ENCODE results near the gene STK25.
"Not testable (repeated sequence)": the region's sequence is repeated elsewhere in the genome, so short reads cannot be mapped to it uniquely, and the experiment has no call there.

Gene STK25

DNA sequence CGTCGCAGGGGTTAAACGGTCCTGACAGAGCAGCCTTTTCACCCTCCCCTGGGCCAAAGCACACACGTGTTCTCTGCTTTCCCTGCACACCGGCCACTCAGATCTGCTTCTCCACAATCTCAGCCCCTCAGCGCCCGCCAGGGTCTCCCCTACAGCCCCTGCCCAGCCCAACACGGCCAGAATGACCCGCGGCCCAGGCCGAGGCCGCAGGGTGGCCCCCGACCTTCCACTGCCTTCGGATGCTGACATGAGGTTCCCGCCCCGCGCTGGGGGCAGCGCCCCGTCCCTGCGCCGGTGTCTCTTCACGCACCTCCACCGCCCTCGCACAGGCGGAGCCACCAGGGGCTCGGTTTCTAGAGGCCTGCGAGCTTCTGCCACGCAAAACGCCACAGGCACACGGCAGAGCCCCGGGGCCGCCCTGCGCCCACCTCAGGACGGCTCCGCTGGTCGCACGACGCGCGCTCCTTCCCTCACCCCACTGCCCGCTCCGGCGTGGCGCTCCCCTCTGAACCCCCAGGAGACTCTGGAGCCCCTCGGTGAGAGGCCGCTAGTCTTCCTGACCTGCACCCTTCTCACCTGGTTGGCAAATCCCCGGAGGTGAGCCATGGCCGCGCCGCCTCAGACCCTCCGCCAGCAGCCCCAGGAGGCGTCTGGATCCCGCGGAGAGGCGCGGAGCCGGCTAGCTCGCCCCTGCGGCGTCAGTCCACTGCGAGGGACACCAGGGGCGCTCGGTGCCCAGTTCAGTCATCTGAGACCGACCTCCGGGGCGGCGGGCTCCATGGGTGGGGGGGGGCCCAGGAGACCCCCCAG lies 749 bp downstream of the STK25 start:
- DNase-seq (ENCODE audit: low read depth), result peak; percentile 1

GRCh38 chr2:241506793-241507429 lies 1.5 kb downstream of the STK25 start:
- DNase-seq (ENCODE audit: low read depth), result no peak

DNA sequence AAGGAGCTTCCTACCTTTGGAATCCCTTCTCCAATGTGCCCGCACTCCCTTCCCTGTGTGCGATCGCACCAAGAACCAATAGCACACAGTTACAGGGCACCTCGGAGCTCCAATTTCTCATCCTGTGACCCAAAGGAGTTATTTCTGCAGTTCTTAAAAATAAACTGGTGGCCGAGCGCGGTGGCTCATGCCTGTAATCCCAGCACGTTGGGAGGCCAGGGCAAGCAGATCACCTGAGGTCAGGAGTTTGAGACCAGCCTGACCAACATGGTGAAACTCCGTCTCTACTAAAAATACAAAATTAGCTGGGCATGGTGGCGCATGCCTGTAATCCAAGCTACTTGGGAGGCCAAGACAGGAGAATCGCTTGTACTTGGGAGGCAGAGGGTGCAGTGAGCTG lies 2.1 kb downstream of the STK25 start:
- DNase-seq (ENCODE audit: low read depth), result not testable (repeated sequence)

DNA sequence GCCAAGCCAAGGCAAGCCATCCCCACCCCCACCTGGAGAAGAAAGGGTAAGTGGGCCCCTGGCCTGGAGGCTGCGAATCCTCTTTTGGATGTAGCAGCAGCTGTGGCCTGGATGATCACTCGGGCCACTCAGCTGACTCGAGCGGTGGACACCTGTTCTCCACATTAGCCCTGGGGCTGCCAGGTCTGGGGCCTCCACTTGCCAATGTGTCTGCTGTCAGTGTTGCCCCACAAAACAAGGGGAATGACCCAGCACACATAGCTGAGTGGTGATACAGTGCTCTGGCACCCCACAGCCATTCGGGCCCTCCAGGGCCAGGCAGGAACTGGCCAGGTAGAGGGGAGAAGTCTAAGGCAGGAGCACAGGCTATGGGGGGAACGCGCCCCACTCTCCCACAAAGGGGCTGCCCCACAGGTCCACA lies 2.6 kb downstream of the STK25 start:
- DNase-seq (ENCODE audit: low read depth), result no peak

DNA sequence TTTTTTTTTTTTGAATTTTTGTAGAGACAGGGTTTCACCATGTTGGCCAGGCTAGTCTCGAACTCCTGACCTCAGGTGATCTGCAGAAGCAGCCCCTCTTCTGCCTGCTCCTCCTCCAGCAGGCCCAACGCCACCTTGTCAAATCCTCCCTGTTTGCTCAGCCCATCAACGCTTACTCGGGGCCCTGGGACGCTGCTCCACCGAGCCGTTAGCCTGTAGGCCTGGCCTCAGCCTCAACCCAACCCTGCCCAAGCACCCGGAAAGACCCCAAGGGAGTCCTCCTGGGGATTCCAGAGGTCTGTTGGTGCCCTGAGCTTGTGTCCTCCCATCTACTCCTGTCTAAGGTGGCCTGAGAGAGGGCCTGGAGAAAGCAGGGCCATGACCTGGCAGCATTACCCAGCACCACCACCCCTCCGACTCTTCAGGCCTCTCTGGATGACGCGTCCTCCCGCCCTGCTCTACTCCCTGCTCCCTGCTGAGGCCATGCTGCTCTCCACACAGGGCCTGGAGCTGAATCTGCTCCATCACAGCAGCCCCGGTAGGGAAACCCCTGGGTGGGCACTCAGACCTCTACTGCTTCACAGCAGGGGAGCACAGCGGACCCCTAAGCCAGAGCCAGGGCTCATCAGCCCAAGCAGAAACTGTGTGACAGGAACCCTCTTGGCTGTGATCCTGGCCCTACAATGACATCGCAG lies 3.2 kb downstream of the STK25 start:
- no peak for DNase-seq (ENCODE audit: low read depth)

DNA sequence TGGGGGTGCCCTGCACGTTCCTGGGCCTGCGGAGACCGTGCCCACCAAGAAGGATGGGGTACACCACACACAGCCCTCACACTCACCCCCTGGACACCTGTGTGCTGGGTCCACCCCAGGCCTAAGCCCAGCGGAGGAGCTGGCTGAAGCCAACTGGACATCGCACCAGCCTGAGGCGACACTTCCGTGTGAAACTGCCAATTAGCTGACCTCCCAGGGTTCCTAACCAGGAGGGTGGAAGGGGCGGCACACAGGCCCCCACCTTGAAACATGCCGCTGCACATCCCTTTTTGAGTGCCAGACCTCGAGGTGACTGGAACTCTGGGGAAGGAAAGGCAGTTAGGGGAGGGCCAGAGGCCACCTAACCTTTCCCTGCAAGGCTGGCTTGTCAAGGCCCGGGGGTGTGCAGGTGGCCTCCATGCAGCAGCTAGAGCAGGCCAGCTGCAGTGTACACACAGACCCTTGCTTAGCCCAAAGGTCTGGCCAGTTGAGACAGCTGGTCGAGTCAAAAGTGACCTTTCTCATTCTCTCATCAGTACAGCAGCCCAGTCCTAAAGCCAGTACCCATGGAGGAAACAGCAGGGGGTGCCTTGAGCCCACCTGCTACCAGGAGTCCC lies 4.5 kb downstream of the STK25 start:
- no peak for DNase-seq (ENCODE audit: low read depth)

GRCh38 chr2:241502281-241502680 lies 6.1 kb downstream of the STK25 start:
- no peak for DNase-seq (ENCODE audit: low read depth)

GRCh38 chr2:241501551-241501950 lies 6.8 kb downstream of the STK25 start:
- DNase-seq (ENCODE audit: low read depth), result no peak

GRCh38 chr2:241501099-241501541 lies 7.3 kb downstream of the STK25 start:
- DNase-seq (ENCODE audit: low read depth), result no peak

- no peak for DNase-seq (ENCODE audit: low read depth)
These were observed 7.9 kb downstream of the STK25 start for GRCh38 chr2:241500431-241500975.

DNA sequence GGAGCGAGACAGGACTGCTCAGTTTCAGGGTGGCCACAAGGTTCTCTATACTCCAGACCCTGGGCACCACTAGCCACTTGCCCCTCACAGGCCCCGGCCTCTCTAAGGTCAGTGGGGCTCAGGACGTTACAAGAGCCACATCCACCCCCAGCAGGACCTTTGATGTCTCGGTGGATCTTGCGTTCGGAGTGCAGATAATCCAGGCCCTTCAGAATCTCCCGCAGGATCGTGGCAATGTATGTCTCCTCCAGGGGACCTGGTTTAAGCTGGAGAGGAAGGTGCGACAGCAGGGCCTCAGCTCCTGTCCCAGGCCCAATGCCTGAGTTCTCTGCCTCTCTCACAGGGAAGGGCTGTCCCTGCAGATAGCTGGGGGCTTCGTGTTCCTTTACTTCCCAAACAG lies 8.4 kb downstream of the STK25 start:
- DNase-seq (ENCODE audit: low read depth), result no peak

- no peak for DNase-seq (ENCODE audit: low read depth)
These were observed 9.0 kb downstream of the STK25 start for GRCh38 chr2:241499146-241499965.

GRCh38 chr2:241498115-241499070 lies 10.0 kb downstream of the STK25 start:
- no peak for DNase-seq (ENCODE audit: low read depth)

DNA sequence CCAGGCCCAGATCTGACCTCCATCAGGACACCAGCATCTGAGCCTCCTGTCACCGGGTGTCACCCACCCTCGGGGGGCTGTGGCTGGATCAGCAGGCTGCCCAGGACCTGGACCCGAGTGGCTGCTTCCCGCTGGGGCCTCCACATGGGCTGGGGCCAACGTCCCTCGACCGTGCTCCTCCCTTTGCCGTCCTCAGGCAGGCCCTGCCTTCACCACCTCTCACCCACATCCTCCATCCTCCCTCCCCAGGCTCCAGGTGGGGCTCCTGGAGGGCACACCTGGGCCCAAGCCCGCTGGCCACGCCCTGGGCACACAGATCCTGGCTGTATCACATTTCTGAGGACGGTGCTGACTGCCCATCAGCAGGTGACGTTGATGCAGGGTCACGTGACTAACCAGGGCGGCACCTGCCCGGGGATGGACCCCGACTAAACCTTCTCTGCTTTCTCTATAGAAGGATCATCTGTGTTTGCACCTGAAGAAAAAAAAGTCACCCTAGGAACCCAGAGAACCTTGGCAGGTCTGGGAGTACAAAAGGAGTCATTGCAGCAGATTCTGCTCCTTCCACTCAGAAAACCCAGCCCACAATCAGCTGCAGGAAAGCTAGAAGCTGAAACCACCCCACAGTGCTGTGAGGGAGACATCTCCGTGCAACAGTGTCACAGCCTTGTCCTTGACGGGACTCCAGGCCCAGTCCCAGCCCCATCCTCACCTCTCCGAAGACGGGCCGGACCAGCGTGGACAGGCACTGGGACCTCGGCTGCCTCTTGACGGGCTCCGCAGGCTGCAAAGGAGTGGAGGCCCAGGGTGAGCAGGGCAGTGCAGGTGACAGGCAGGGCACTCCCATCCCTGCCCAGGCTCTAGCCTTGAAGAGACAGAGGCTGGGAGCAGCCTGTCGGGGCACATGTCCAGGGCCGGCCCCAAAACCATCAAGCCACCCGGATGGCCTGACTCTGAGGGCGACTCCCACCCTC lies 11.2 kb downstream of the STK25 start:
- no peak for DNase-seq (ENCODE audit: low read depth)

- no peak for DNase-seq (ENCODE audit: low read depth)
These were observed 12.2 kb downstream of the STK25 start for GRCh38 chr2:241496003-241496707.

- DNase-seq (ENCODE audit: low read depth), result no peak
These were observed 13.0 kb downstream of the STK25 start for GRCh38 chr2:241495172-241496002.

DNA sequence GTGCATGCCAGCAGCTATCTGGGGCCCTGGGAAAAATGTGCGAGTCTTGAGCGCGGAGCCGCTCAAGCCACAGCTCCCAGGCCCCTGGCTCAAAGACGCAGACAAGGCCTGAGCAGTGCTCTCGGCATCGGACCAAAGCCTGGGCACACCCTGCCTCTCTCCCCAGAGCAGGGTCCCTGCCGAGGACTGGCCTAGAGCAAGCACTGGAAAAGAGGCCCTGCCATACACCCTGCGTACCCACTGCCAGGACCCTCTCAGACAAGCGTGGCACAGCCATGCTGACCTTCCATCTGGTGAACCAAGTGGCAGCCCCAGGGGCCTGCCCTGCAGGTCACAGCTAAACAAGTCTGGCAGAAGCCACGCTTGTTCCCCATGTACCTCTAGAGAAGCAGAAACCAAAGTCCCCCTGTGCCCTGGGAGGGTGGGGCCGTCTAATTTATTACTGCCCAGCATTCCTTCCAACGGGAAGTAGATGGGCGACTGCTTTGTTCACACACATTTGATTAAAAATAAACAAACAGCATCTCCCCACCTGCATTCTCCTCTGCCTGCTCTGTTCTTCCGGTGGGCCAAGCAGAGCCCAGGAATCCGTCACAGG lies 14.0 kb downstream of the STK25 start:
- DNase-seq (ENCODE audit: low read depth), result no peak

All from stimulated activated CD8-positive, alpha-beta memory T cell treated with anti-CD3 and anti-CD28 coated beads, Interleukin-15, amount 100 ng/mL, for 1 hour (primary cell).